SK-N-SH (cell line): ENCODE data around the gene ATP11B. TPM values are rescaled to one million over a fixed set of nuclear protein-coding genes. Genes with fewer than 3 reads are reported as not detected.

ENCODE experiments used
- CTCF ChIA-PET: fragments of 300-600, 350-600 bp; formaldehyde crosslinking; extraction: SDS; loops from one replicate; lab custom pipeline; 2021; lab: Yijun Ruan, JAX
- POLR2A ChIA-PET: fragments of 350-600 bp; sonication (Branson Sonifier 250); formaldehyde crosslinking; extraction: SDS; loops from one replicate; lab custom pipeline; 2020; ENCODE audit warnings: antibody characterized with exemption, inconsistent platforms; lab: Yijun Ruan, JAX
- DNase-seq: peaks from one replicate; pipeline ENCODE4 v3.0.0; 2012
- H2AFZ ChIP-seq: fragments of 200-600 bp; sonication (generic); 2 replicates; pipeline ENCODE4 v1.8.1; 2016; ENCODE audit warnings: antibody characterized with exemption, mild to moderate bottlenecking, low read depth
- H3F3A ChIP-seq: fragments of 200-600 bp; sonication (generic); replicated peaks from 2 replicates; pipeline ENCODE3; 2016; ENCODE audit warnings: antibody characterized with exemption, mild to moderate bottlenecking; ENCODE audit not compliant: insufficient read depth
- H3K27ac ChIP-seq, 2 experiments: fragments of 200-500 bp in 1 of 2; fragments of 200-600 bp in 1 of 2; sonication (Bioruptor generic) in 1 of 2; sonication (generic), shearing (Covaris generic) in 1 of 2; 2 replicates each; pipeline versions ENCODE4 v1.5.1 to v1.6.1; 2014 to 2016; ENCODE audit warnings: low read depth in 2 of 2, inconsistent platforms in 1 of 2, low read length in 1 of 2, mild to moderate bottlenecking in 1 of 2, mixed read lengths in 1 of 2
- H3K27me3 ChIP-seq: fragments of 200-600 bp; sonication (generic), shearing (Covaris generic); 2 replicates; pipeline ENCODE4 v1.6.1; 2016; ENCODE audit warnings: mixed run types; ENCODE audit not compliant: insufficient read depth
- H3K36me3 ChIP-seq, 2 experiments: fragments of 200-500 bp in 1 of 2; fragments of 200-600 bp in 1 of 2; sonication (Bioruptor generic) in 1 of 2; sonication (generic) in 1 of 2; replicated peaks in 1 of 2; 2 replicates each; pipeline versions ENCODE3 to v1.5.1; 2014 to 2016; ENCODE audit warnings: low read length in 1 of 2, mild to moderate bottlenecking in 1 of 2; ENCODE audit not compliant: insufficient read depth in 2 of 2, control insufficient read depth in 1 of 2
- H3K4me1 ChIP-seq, 2 experiments: fragments of 200-500 bp in 1 of 2; fragments of 200-600 bp in 1 of 2; sonication (Bioruptor generic) in 1 of 2; sonication (generic), shearing (Covaris generic) in 1 of 2; 2 replicates each; pipeline versions ENCODE4 v1.5.1 to v1.6.1; 2014 to 2016; ENCODE audit warnings: low read depth in 1 of 2, low read length in 1 of 2, mixed run types in 1 of 2; ENCODE audit not compliant: insufficient read depth in 2 of 2, control insufficient read depth in 1 of 2
- H3K4me2 ChIP-seq: fragments of 200-600 bp; sonication (generic), shearing (Covaris generic); 2 replicates; pipeline ENCODE4 v1.6.1; 2017; ENCODE audit warnings: mixed run types
- H3K4me3 ChIP-seq, 2 experiments: fragments of 200-500 bp in 1 of 2; fragments of 200-600 bp in 1 of 2; sonication (Bioruptor generic) in 1 of 2; sonication (generic), shearing (Covaris generic) in 1 of 2; 2 replicates each; pipeline versions ENCODE4 v1.5.1 to v1.8.1; 2014 to 2016; ENCODE audit warnings: low read depth in 2 of 2, inconsistent platforms in 1 of 2, low read length in 1 of 2, mild to moderate bottlenecking in 1 of 2, mixed read lengths in 1 of 2, moderate library complexity in 1 of 2
- H3K79me2 ChIP-seq: fragments of 200-600 bp; sonication (generic); 2 replicates; pipeline ENCODE4 v1.8.1; 2017; ENCODE audit warnings: mild to moderate bottlenecking; ENCODE audit not compliant: insufficient read depth
- H3K9ac ChIP-seq: fragments of 200-600 bp; sonication (generic); 2 replicates; pipeline ENCODE4 v1.6.1; 2017; ENCODE audit warnings: mixed run types
- H3K9me2 ChIP-seq: fragments of 200-600 bp; sonication (generic); 2 replicates; pipeline ENCODE4 v1.6.1; 2017; ENCODE audit warnings: mixed run types
- H3K9me3 ChIP-seq: fragments of 200-600 bp; sonication (generic); 2 replicates; pipeline ENCODE4 v1.6.1; 2017; ENCODE audit warnings: mixed run types, mild to moderate bottlenecking, moderate library complexity
- H4K20me1 ChIP-seq: fragments of 200-600 bp; sonication (generic); 2 replicates; pipeline ENCODE4 v1.6.1; 2017; ENCODE audit warnings: mild to moderate bottlenecking, mixed run types; ENCODE audit not compliant: insufficient read depth
- CHD2 ChIP-seq: fragments of 150-350 bp; IDR thresholded peaks from 2 replicates; pipeline ENCODE4 v1.6.1; 2018; ENCODE audit warnings: low read length; ENCODE audit not compliant: partially characterized antibody
- ELF1 ChIP-seq: IDR thresholded peaks from 2 replicates; pipeline ENCODE4 v1.4.0; 2012
- EP300 ChIP-seq, 2 experiments: IDR thresholded peaks; 2 replicates each; pipeline versions ENCODE4 v1.4.0 to v1.6.1; 2012; ENCODE audit warnings: borderline replicate concordance in 1 of 2, low read depth in 1 of 2, low read length in 1 of 2
- FOSL2 ChIP-seq: IDR thresholded peaks from 2 replicates; pipeline ENCODE4 v1.4.0; 2012; ENCODE audit warnings: low read depth, mild to moderate bottlenecking, moderate library complexity, borderline replicate concordance
- FOXM1 ChIP-seq: IDR thresholded peaks from 2 replicates; pipeline ENCODE4 v1.4.0; 2012; ENCODE audit warnings: low read depth, mild to moderate bottlenecking
- GABPA ChIP-seq: IDR thresholded peaks from 2 replicates; pipeline ENCODE4 v1.4.0; 2012; ENCODE audit warnings: low read depth, mild to moderate bottlenecking
- GATA2 ChIP-seq: sonication (generic); formaldehyde crosslinking; IDR thresholded peaks from 2 replicates; pipeline ENCODE4 v1.5.0; 2020; ENCODE audit warnings: mild to moderate bottlenecking, missing genetic modification reagents
- JUND ChIP-seq: IDR thresholded peaks from 2 replicates; pipeline ENCODE4 v1.4.0; 2012
- NRF1 ChIP-seq: IDR thresholded peaks from 2 replicates; pipeline ENCODE4 v1.6.1; 2012; ENCODE audit warnings: low read depth, mild to moderate bottlenecking, low read length
- PBX3 ChIP-seq: IDR thresholded peaks from 2 replicates; pipeline ENCODE4; 2012
- RAD21 ChIP-seq: IDR thresholded peaks from 2 replicates; pipeline ENCODE4 v1.6.1; 2012; ENCODE audit warnings: mild to moderate bottlenecking, low read length
- REST ChIP-seq: IDR thresholded peaks from 2 replicates; pipeline ENCODE4 v1.6.1; 2012; ENCODE audit warnings: mild to moderate bottlenecking, low read depth, low read length, moderate library complexity
- RFX5 ChIP-seq: IDR thresholded peaks from 2 replicates; pipeline ENCODE4 v1.6.1; 2012; ENCODE audit warnings: mild to moderate bottlenecking, improper control_type of control experiment, low read length
- RXRA ChIP-seq: IDR thresholded peaks from 2 replicates; pipeline ENCODE4 v1.4.0; 2012; ENCODE audit warnings: low read depth, mild to moderate bottlenecking, borderline replicate concordance
- SMC3 ChIP-seq: IDR thresholded peaks from 2 replicates; pipeline ENCODE4 v1.6.1; 2012; ENCODE audit warnings: low read depth, low read length, improper control_type of control experiment
- TAF1 ChIP-seq: IDR thresholded peaks from 2 replicates; pipeline ENCODE4 v1.6.1; 2012; ENCODE audit warnings: low read depth, mild to moderate bottlenecking, low read length, moderate library complexity, borderline replicate concordance
- TEAD4 ChIP-seq: IDR thresholded peaks from 2 replicates; pipeline ENCODE4 v1.4.0; 2012; ENCODE audit warnings: mild to moderate bottlenecking, borderline replicate concordance; ENCODE audit not compliant: insufficient read depth
- USF2 ChIP-seq: fragments of 150-350 bp; IDR thresholded peaks from 2 replicates; pipeline ENCODE4 v1.6.1; 2017; ENCODE audit warnings: antibody characterized with exemption, low read length, low read depth, borderline replicate concordance
- YY1 ChIP-seq: IDR thresholded peaks from 2 replicates; pipeline ENCODE4 v1.4.0; 2012; ENCODE audit warnings: low read depth, mild to moderate bottlenecking
- ZBTB33 ChIP-seq: IDR thresholded peaks from 2 replicates; pipeline ENCODE4 v1.4.0; 2012; ENCODE audit warnings: low read depth, borderline replicate concordance
- WGBS: methylation state at CpG from one replicate; pipeline ENCODE4 v1.1.6; 2017; ENCODE audit warnings: low lambda C conversion rate; 5-methylcytosine and 5-hydroxymethylcytosine counted together
- polyA plus RNA-seq, 3 experiments: library from polyadenylated mRNA; depleted of rRNA; stranded (reverse); fragments of >200 nt; gene quantifications; 2 replicates each; pipeline ENCODE4 v1.2.3, GENCODE V29; 2012

ATP11B gene
- polyA plus RNA-seq, 1 of the 3 experiments (the other 2 are of a cell fraction), result 8.7 TPM

- Histone ChIP-seq H3K4me1 (no peaks in the 10 kb centered on the region), H3F3A (peaks cover 10% of the 10 kb centered on the region), H4K20me1 (no peaks in the 10 kb centered on the region), H3K9me2 (no peaks in the 10 kb centered on the region), H2AFZ (no peak overlapping the region), H3K9me3 (no peaks in the 10 kb centered on the region), H3K27me3 (no peaks in the 10 kb centered on the region), H3K4me2 (no peak overlapping the region), H3K9ac (no peak overlapping the region), H3K4me3 (no peak overlapping the region), H3K36me3 (peaks cover 48 to 60% of the 10 kb centered on the region in 2 experiments), H3K27ac (no peak overlapping the region), H3K79me2 (no peaks in the 10 kb centered on the region)
- WGBS, result 97% methylated on average over 3 of the region's 3 CpGs
- CTCF ChIA-PET, result interaction anchor here (1.5 kb wide), 1 partner anchor 152 kb away, joined by 5 read pairs; no protein-coding TSS in a partner anchor
- TF ChIP-seq NRF1, result no peak
- no peak for TF ChIP-seq RAD21
- no peak for TF ChIP-seq EP300 (IDR thresholded peaks at IDR 0.05; ENCODE audit: borderline replicate concordance in 1 of 2, low read depth in 1 of 2, low read length in 1 of 2)
- no peak for TF ChIP-seq FOXM1
- TF ChIP-seq RFX5, result no peak
- no peak for TF ChIP-seq CHD2
- TF ChIP-seq GATA2 (CRISPR knock-in tag), result no peak
- no peak for TF ChIP-seq YY1
- TF ChIP-seq ZBTB33, result no peak
- no peak for DNase-seq
- POLR2A ChIA-PET, result no interaction called here
Observed at GRCh38 chr3:182862159-182862860, 69.0 kb downstream of the ATP11B start.

GRCh38 chr3:182869059-182869458, 75.8 kb downstream of the ATP11B start:
- H3F3A ChIP-seq, result peaks cover 5% of the 10 kb centered on the region
- no peaks in the 10 kb centered on the region for H3K4me1 ChIP-seq
- 95% methylated on average over 1 of the region's 1 CpG for WGBS
- H3K4me2 ChIP-seq, result no peak overlapping the region
- no peak for TF ChIP-seq SMC3
- no peak for TF ChIP-seq PBX3
- TF ChIP-seq ELF1, result no peak
- TF ChIP-seq RXRA, result no peak
- TF ChIP-seq YY1, result no peak
- no peak for TF ChIP-seq GABPA
- no peak for TF ChIP-seq REST
- no peak for TF ChIP-seq TAF1
- TF ChIP-seq FOSL2, result no peak
- TF ChIP-seq RAD21, result no peak
- no peak for TF ChIP-seq TEAD4
- no peak for TF ChIP-seq FOXM1
- TF ChIP-seq USF2, result no peak
- TF ChIP-seq JUND, result no peak
- no peak for TF ChIP-seq EP300 (IDR thresholded peaks at IDR 0.05; ENCODE audit: borderline replicate concordance in 1 of 2, low read depth in 1 of 2, low read length in 1 of 2)
- no peak for DNase-seq
- CTCF ChIA-PET, result no interaction called here
- H3K27ac ChIP-seq, result no peak overlapping the region
- no peaks in the 10 kb centered on the region for H3K9me2 ChIP-seq
- no peaks in the 10 kb centered on the region for H3K79me2 ChIP-seq
- H3K4me3 ChIP-seq, result no peak overlapping the region
- H3K9me3 ChIP-seq, result no peaks in the 10 kb centered on the region
- peaks cover 66 to 71% of the 10 kb centered on the region in 2 experiments for H3K36me3 ChIP-seq
- no peak overlapping the region for H3K9ac ChIP-seq
- POLR2A ChIA-PET, result no interaction called here
- H4K20me1 ChIP-seq, result no peaks in the 10 kb centered on the region
- no peaks in the 10 kb centered on the region for H3K27me3 ChIP-seq
- no peak overlapping the region for H2AFZ ChIP-seq
